HG03521 (cell line): Measurements from ENCODE around the gene SRSF1.
"Not testable (repeated sequence)": the region's sequence is repeated elsewhere in the genome, so short reads cannot be mapped to it uniquely, and the experiment has no call there.

ENCODE experiments used
- ATAC-seq: cut with Tn5 transposase; IDR thresholded peaks from one replicate; pipeline ENCODE4 v1.9.1; 2021; ENCODE audit warnings: mild to moderate bottlenecking, moderate library complexity; ENCODE audit not compliant: unreplicated experiment

Gene SRSF1

GRCh38 chr17:58006924-58007780 lies at the start of gene SRSF1:
Gene SRSF1, minus strand, starts transcription at chr17:58007246. Its CDS starts 109 bp downstream, at chr17:58007137.
- ATAC-seq, result peak; percentile 73

GRCh38 chr17:58056476-58056875 lies 49.4 kb upstream of the SRSF1 start:
- ATAC-seq, result no peak

GRCh38 chr17:58054641-58055040 lies 47.6 kb upstream of the SRSF1 start:
- no peak for ATAC-seq

GRCh38 chr17:58052945-58053715 lies 46.1 kb upstream of the SRSF1 start:
- ATAC-seq, result no peak

- ATAC-seq, result no peak
Observed at GRCh38 chr17:58052407-58052806, 45.4 kb upstream of the SRSF1 start.

GRCh38 chr17:58051468-58051867 lies 44.4 kb upstream of the SRSF1 start:
- no peak for ATAC-seq

GRCh38 chr17:58050966-58051365 lies 43.9 kb upstream of the SRSF1 start:
- ATAC-seq, result no peak

GRCh38 chr17:58049533-58049932 lies 42.5 kb upstream of the SRSF1 start:
- no peak for ATAC-seq

- ATAC-seq, result no peak
Observed at GRCh38 chr17:58047376-58048150, 40.5 kb upstream of the SRSF1 start.

GRCh38 chr17:58046239-58047094 lies 39.4 kb upstream of the SRSF1 start:
- ATAC-seq, result no peak

- ATAC-seq, result not testable (repeated sequence)
Observed at GRCh38 chr17:58044256-58044655, 37.2 kb upstream of the SRSF1 start.

- ATAC-seq, result no peak
Observed at GRCh38 chr17:58043221-58044181, 36.5 kb upstream of the SRSF1 start.

GRCh38 chr17:58041161-58041560 lies 34.1 kb upstream of the SRSF1 start:
- no peak for ATAC-seq

GRCh38 chr17:58040386-58040785 lies 33.3 kb upstream of the SRSF1 start:
- ATAC-seq, result no peak

- ATAC-seq, result no peak
Observed at GRCh38 chr17:58039975-58040374, 32.9 kb upstream of the SRSF1 start.

GRCh38 chr17:58032691-58033415 lies 25.8 kb upstream of the SRSF1 start:
- ATAC-seq, result no peak

- no peak for ATAC-seq
Observed at GRCh38 chr17:58028578-58028977, 21.5 kb upstream of the SRSF1 start.

- no peak for ATAC-seq
Observed at GRCh38 chr17:58020401-58020800, 13.4 kb upstream of the SRSF1 start.

GRCh38 chr17:58019521-58019920 lies 12.5 kb upstream of the SRSF1 start:
- ATAC-seq, result no peak
